ENCODE results near the gene SSH2.
"Not testable (repeated sequence)": the region's sequence is repeated elsewhere in the genome, so short reads cannot be mapped to it uniquely, and the experiment has no call there.

SSH2 gene

GRCh38 chr17:29742210-29742513 lies 187.9 kb downstream of the SSH2 start:
- no peaks in the 10 kb centered on the region for H3K9me3 ChIP-seq (ENCODE audit: control insufficient read depth, insufficient read depth, low read length)
- H3K27me3 ChIP-seq (ENCODE audit: control insufficient read depth, insufficient read depth, low read length) = no peaks in the 10 kb centered on the region
- no peak overlapping the region for H3K9ac ChIP-seq (ENCODE audit: low read depth, low read length)
- H3K4me1 ChIP-seq (ENCODE audit: control insufficient read depth, insufficient read depth, low read length) = no peaks in the 10 kb centered on the region
- no peaks in the 10 kb centered on the region for H3K36me3 ChIP-seq (ENCODE audit: control insufficient read depth, insufficient read depth, low read length)
- no peak overlapping the region for H3K4me3 ChIP-seq (ENCODE audit: low read depth, low read length)

GRCh38 chr17:29740017-29740416 lies 190.0 kb downstream of the SSH2 start:
- H3K27me3 ChIP-seq (ENCODE audit: control insufficient read depth, insufficient read depth, low read length) = no peaks in the 10 kb centered on the region
- H3K36me3 ChIP-seq (ENCODE audit: control insufficient read depth, insufficient read depth, low read length) = no peaks in the 10 kb centered on the region
- no peak overlapping the region for H3K4me3 ChIP-seq (ENCODE audit: low read depth, low read length)
- H3K9me3 ChIP-seq (ENCODE audit: control insufficient read depth, insufficient read depth, low read length) = no peaks in the 10 kb centered on the region
- no peaks in the 10 kb centered on the region for H3K4me1 ChIP-seq (ENCODE audit: control insufficient read depth, insufficient read depth, low read length)
- no peak overlapping the region for H3K9ac ChIP-seq (ENCODE audit: low read depth, low read length)

- Histone ChIP-seq H3K27me3 (ENCODE audit: control insufficient read depth, insufficient read depth, low read length) (no peaks in the 10 kb centered on the region), H3K9ac (ENCODE audit: low read depth, low read length) (no peak overlapping the region), H3K9me3 (ENCODE audit: control insufficient read depth, insufficient read depth, low read length) (no peaks in the 10 kb centered on the region), H3K36me3 (ENCODE audit: control insufficient read depth, insufficient read depth, low read length) (no peaks in the 10 kb centered on the region), H3K4me3 (ENCODE audit: low read depth, low read length) (no peak overlapping the region), H3K4me1 (ENCODE audit: control insufficient read depth, insufficient read depth, low read length) (no peaks in the 10 kb centered on the region)
Measured at GRCh38 chr17:29734640-29735039, 195.4 kb downstream of the SSH2 start.

GRCh38 chr17:29733166-29733565 lies 196.9 kb downstream of the SSH2 start:
- H3K4me3 ChIP-seq (ENCODE audit: low read depth, low read length) = no peak overlapping the region
- no peaks in the 10 kb centered on the region for H3K27me3 ChIP-seq (ENCODE audit: control insufficient read depth, insufficient read depth, low read length)
- H3K9ac ChIP-seq (ENCODE audit: low read depth, low read length) = no peak overlapping the region
- no peaks in the 10 kb centered on the region for H3K9me3 ChIP-seq (ENCODE audit: control insufficient read depth, insufficient read depth, low read length)
- H3K4me1 ChIP-seq (ENCODE audit: control insufficient read depth, insufficient read depth, low read length) = no peaks in the 10 kb centered on the region
- H3K36me3 ChIP-seq (ENCODE audit: control insufficient read depth, insufficient read depth, low read length) = no peaks in the 10 kb centered on the region

- no peaks in the 10 kb centered on the region for H3K36me3 ChIP-seq (ENCODE audit: control insufficient read depth, insufficient read depth, low read length)
- H3K4me1 ChIP-seq (ENCODE audit: control insufficient read depth, insufficient read depth, low read length) = no peaks in the 10 kb centered on the region
- H3K9ac ChIP-seq (ENCODE audit: low read depth, low read length) = no peak overlapping the region
- no peaks in the 10 kb centered on the region for H3K9me3 ChIP-seq (ENCODE audit: control insufficient read depth, insufficient read depth, low read length)
- no peaks in the 10 kb centered on the region for H3K27me3 ChIP-seq (ENCODE audit: control insufficient read depth, insufficient read depth, low read length)
- no peak overlapping the region for H3K4me3 ChIP-seq (ENCODE audit: low read depth, low read length)
Measured at GRCh38 chr17:29732613-29733012, 197.4 kb downstream of the SSH2 start.

GRCh38 chr17:29732209-29732608 lies 197.8 kb downstream of the SSH2 start:
- no peaks in the 10 kb centered on the region for H3K9me3 ChIP-seq (ENCODE audit: control insufficient read depth, insufficient read depth, low read length)
- no peaks in the 10 kb centered on the region for H3K36me3 ChIP-seq (ENCODE audit: control insufficient read depth, insufficient read depth, low read length)
- H3K27me3 ChIP-seq (ENCODE audit: control insufficient read depth, insufficient read depth, low read length) = no peaks in the 10 kb centered on the region
- no peak overlapping the region for H3K4me3 ChIP-seq (ENCODE audit: low read depth, low read length)
- H3K9ac ChIP-seq (ENCODE audit: low read depth, low read length) = no peak overlapping the region
- peaks cover 1% of the 10 kb centered on the region for H3K4me1 ChIP-seq (ENCODE audit: control insufficient read depth, insufficient read depth, low read length)

- no peaks in the 10 kb centered on the region for H3K27me3 ChIP-seq (ENCODE audit: control insufficient read depth, insufficient read depth, low read length)
- H3K4me3 ChIP-seq (ENCODE audit: low read depth, low read length) = no peak overlapping the region
- peaks cover 6% of the 10 kb centered on the region for H3K4me1 ChIP-seq (ENCODE audit: control insufficient read depth, insufficient read depth, low read length)
- no peaks in the 10 kb centered on the region for H3K9me3 ChIP-seq (ENCODE audit: control insufficient read depth, insufficient read depth, low read length)
- no peak overlapping the region for H3K9ac ChIP-seq (ENCODE audit: low read depth, low read length)
- no peaks in the 10 kb centered on the region for H3K36me3 ChIP-seq (ENCODE audit: control insufficient read depth, insufficient read depth, low read length)
Measured at GRCh38 chr17:29731589-29731929, 198.5 kb downstream of the SSH2 start.

GRCh38 chr17:29728490-29728889 lies 201.5 kb downstream of the SSH2 start:
- Histone ChIP-seq H3K27me3 (ENCODE audit: control insufficient read depth, insufficient read depth, low read length) (no peaks in the 10 kb centered on the region), H3K4me1 (ENCODE audit: control insufficient read depth, insufficient read depth, low read length) (peaks cover 10% of the 10 kb centered on the region), H3K36me3 (ENCODE audit: control insufficient read depth, insufficient read depth, low read length) (no peaks in the 10 kb centered on the region), H3K9me3 (ENCODE audit: control insufficient read depth, insufficient read depth, low read length) (no peaks in the 10 kb centered on the region), H3K4me3 (ENCODE audit: low read depth, low read length) (no peak overlapping the region), H3K9ac (ENCODE audit: low read depth, low read length) (no peak overlapping the region)

GRCh38 chr17:29726715-29727252 lies 203.2 kb downstream of the SSH2 start:
- Histone ChIP-seq H3K9me3 (ENCODE audit: control insufficient read depth, insufficient read depth, low read length) (no peaks in the 10 kb centered on the region), H3K4me1 (ENCODE audit: control insufficient read depth, insufficient read depth, low read length) (peaks cover 10% of the 10 kb centered on the region), H3K27me3 (ENCODE audit: control insufficient read depth, insufficient read depth, low read length) (no peaks in the 10 kb centered on the region), H3K9ac (ENCODE audit: low read depth, low read length) (no peak overlapping the region), H3K4me3 (ENCODE audit: low read depth, low read length) (no peak overlapping the region), H3K36me3 (ENCODE audit: control insufficient read depth, insufficient read depth, low read length) (no peaks in the 10 kb centered on the region)

GRCh38 chr17:29725408-29725807 lies 204.6 kb downstream of the SSH2 start:
- not testable (repeated sequence) for H3K9me3 ChIP-seq (ENCODE audit: control insufficient read depth, insufficient read depth, low read length); H3K36me3 ChIP-seq (ENCODE audit: control insufficient read depth, insufficient read depth, low read length); H3K27me3 ChIP-seq (ENCODE audit: control insufficient read depth, insufficient read depth, low read length); H3K4me1 ChIP-seq (ENCODE audit: control insufficient read depth, insufficient read depth, low read length); H3K4me3 ChIP-seq (ENCODE audit: low read depth, low read length); H3K9ac ChIP-seq (ENCODE audit: low read depth, low read length)

- Histone ChIP-seq H3K9me3 (ENCODE audit: control insufficient read depth, insufficient read depth, low read length) (no peaks in the 10 kb centered on the region), H3K36me3 (ENCODE audit: control insufficient read depth, insufficient read depth, low read length) (no peaks in the 10 kb centered on the region), H3K9ac (ENCODE audit: low read depth, low read length) (no peak overlapping the region), H3K4me3 (ENCODE audit: low read depth, low read length) (no peak overlapping the region), H3K4me1 (ENCODE audit: control insufficient read depth, insufficient read depth, low read length) (peaks cover 10% of the 10 kb centered on the region), H3K27me3 (ENCODE audit: control insufficient read depth, insufficient read depth, low read length) (no peaks in the 10 kb centered on the region)
Measured at GRCh38 chr17:29723278-29724047, 206.6 kb downstream of the SSH2 start.

GRCh38 chr17:29722411-29723198 lies 207.4 kb downstream of the SSH2 start:
- H3K4me3 ChIP-seq (ENCODE audit: low read depth, low read length) = no peak overlapping the region
- H3K4me1 ChIP-seq (ENCODE audit: control insufficient read depth, insufficient read depth, low read length) = peaks cover 10% of the 10 kb centered on the region
- no peaks in the 10 kb centered on the region for H3K27me3 ChIP-seq (ENCODE audit: control insufficient read depth, insufficient read depth, low read length)
- no peaks in the 10 kb centered on the region for H3K9me3 ChIP-seq (ENCODE audit: control insufficient read depth, insufficient read depth, low read length)
- H3K9ac ChIP-seq (ENCODE audit: low read depth, low read length) = no peak overlapping the region
- H3K36me3 ChIP-seq (ENCODE audit: control insufficient read depth, insufficient read depth, low read length) = no peaks in the 10 kb centered on the region

All from iPS-15b (cell line).